Activated CD4-positive, alpha-beta T cell treated with anti-CD3 and anti-CD28 coated beads for 36 hours (primary cell): ENCODE data around the gene MAEL. TPM values are rescaled to one million over a fixed set of nuclear protein-coding genes. Genes with fewer than 3 reads are reported as not detected.
"Not testable (repeated sequence)": the region's sequence is repeated elsewhere in the genome, so short reads cannot be mapped to it uniquely, and the experiment has no call there.

Experiments
- ATAC-seq: fragments of 200-7000 bp; cut with Tn5 transposase; one replicate; pipeline ENCODE4 v1.10.0; 2021; ENCODE audit warnings: mild to moderate bottlenecking, moderate library complexity
- CTCF ChIA-PET: fragments of 350-600 bp; sonication (Branson Sonifier 250); formaldehyde crosslinking; loops from one replicate; lab custom pipeline; 2021; ENCODE audit warnings: antibody characterized with exemption; lab: Charles Lee
- POLR2A ChIA-PET: fragments of 350-600 bp; sonication (Branson Sonifier 250); formaldehyde crosslinking; loops from one replicate; lab custom pipeline; 2021; ENCODE audit warnings: antibody characterized with exemption, inconsistent platforms; lab: Charles Lee
- DNase-seq: peaks from one replicate; pipeline ENCODE4 v3.0.0-alpha.2; 2020
- H3K27ac Mint-ChIP-seq: one replicate; pipeline ENCODE4 v1.8.0; 2021; ENCODE audit warnings: mixed read lengths
- H3K27me3 Mint-ChIP-seq: one replicate; pipeline ENCODE4 v1.8.0; 2021; ENCODE audit warnings: mixed read lengths
- H3K36me3 Mint-ChIP-seq: one replicate; pipeline ENCODE4 v1.8.0; 2021; ENCODE audit warnings: low read depth, mixed read lengths
- H3K4me1 Mint-ChIP-seq: one replicate; pipeline ENCODE4 v1.8.0; 2021; ENCODE audit warnings: mixed read lengths
- H3K4me3 Mint-ChIP-seq: one replicate; pipeline ENCODE4 v1.8.0; 2021; ENCODE audit warnings: mild to moderate bottlenecking, moderate library complexity, mixed read lengths
- H3K9me3 Mint-ChIP-seq: one replicate; pipeline ENCODE4 v1.8.0; 2021; ENCODE audit warnings: low read depth, mixed read lengths
- intact Hi-C, 2 experiments: fragments of 100-400 bp; cut with DNase I in 1 of 2; cut with micrococcal nuclease in 1 of 2; formaldehyde crosslinking; loops; one replicate each; pipeline versions ENCODE4 v1.14.2 to v1.15.1; 2022 to 2024; cut with DNase I, micrococcal nuclease
- total RNA-seq, 2 experiments: library from RNA; stranded (reverse); gene quantifications; one replicate each; pipeline ENCODE4 v1.2.3, GENCODE V29; 2021

MAEL gene
- total RNA-seq, 2 experiments from 2014 or later = 0.11 TPM; not detected in 1

GRCh38 chr1:167012570-167012969 lies 23.5 kb downstream of the MAEL start:
- intact Hi-C loops = no loop called here
- CTCF ChIA-PET = interaction anchor here (0.7 to 1.9 kb wide), 3 partner anchors 47 to 107 kb away, joined by 3 to 7 read pairs (median 4); no protein-coding TSS in a partner anchor
- Mint-ChIP-seq H3K27me3 (peaks cover 22% of the 10 kb centered on the region), H3K4me3 (no peak overlapping the region), H3K4me1 (no peaks in the 10 kb centered on the region), H3K9me3 (no peaks in the 10 kb centered on the region), H3K36me3 (no peaks in the 10 kb centered on the region), H3K27ac (no peak overlapping the region)
- no peak for DNase-seq
- no peak for ATAC-seq
- POLR2A ChIA-PET = no interaction called here

DNA sequence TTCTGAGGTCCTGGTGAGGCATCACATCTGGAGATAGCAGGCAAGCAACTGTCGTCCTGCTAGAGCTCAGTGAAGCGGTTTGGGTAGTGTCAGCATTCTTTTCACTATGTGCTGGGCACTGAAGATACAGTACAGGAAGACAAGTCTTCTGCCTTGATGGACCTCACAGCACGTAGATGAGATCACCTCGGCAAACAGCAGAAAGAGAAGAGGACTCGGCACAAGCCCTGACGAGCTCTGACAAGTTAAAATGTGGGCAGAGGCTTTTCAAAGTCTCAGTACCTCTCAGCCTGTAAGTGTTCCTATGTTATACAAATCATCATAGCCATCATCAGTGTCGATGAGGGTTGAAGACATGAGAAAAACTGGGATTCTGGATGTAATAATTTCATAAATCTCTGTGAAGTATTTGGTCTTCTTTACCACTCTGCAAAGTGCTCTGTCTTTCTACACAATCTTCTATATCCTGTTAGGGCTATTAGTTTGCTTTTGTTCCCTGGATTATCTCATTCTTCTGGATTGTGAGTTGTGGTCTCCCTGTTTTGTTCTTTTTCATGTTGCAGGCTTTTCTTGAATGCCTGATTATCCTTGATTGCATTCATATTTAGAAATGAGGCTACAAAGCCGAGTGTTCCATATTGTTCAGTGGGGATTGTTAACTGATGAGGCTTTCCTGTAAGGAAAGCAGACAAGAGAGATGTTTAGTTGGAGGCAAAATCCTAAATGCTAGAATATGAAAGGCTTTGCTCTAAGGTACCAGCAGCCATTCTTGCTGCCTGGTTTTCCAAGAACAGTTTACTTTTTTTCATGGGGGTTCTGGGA lies 24.2 kb downstream of the MAEL start:
- POLR2A ChIA-PET = no interaction called here
- ATAC-seq (no peak), DNase-seq (no peak)
- H3K4me1 Mint-ChIP-seq = no peaks in the 10 kb centered on the region
- H3K9me3 Mint-ChIP-seq = no peaks in the 10 kb centered on the region
- intact Hi-C loops = no loop called here
- CTCF ChIA-PET = interaction anchor here (0.7 kb wide), 1 partner anchor 106 kb away, joined by 3 read pairs; no protein-coding TSS in a partner anchor
- H3K36me3 Mint-ChIP-seq = no peaks in the 10 kb centered on the region
- peaks cover 22% of the 10 kb centered on the region for H3K27me3 Mint-ChIP-seq
- no peak overlapping the region for H3K4me3 Mint-ChIP-seq
- no peak overlapping the region for H3K27ac Mint-ChIP-seq

- DNase-seq (no peak), ATAC-seq (no peak)
- Mint-ChIP-seq H3K27me3 (peaks cover 17% of the 10 kb centered on the region), H3K4me1 (no peaks in the 10 kb centered on the region), H3K27ac (no peak overlapping the region), H3K4me3 (no peak overlapping the region), H3K36me3 (no peaks in the 10 kb centered on the region), H3K9me3 (no peaks in the 10 kb centered on the region)
- POLR2A ChIA-PET = no interaction called here
- intact Hi-C loops = no loop called here
- CTCF ChIA-PET = no interaction called here
Observed at GRCh38 chr1:167016100-167016750, 27.1 kb downstream of the MAEL start.

DNA sequence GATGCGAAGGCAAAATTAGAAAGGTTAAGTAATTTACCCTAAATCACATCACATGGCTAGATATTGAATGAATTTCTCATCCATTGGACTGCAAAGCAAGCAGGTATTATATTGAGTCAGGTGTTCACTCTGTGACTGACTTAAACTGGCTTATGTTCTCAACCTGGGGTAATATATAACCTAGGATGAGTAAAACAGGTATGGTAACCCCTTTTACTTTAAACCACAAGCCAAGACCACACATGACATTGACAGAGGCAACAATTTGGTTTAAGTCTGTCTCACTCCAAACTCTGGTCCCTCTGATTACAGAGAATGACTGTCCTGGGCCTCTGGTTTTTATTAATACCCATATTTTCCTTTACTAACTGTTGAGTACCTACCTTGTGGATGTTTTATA lies 33.3 kb downstream of the MAEL start:
- Mint-ChIP-seq H3K36me3 (no peaks in the 10 kb centered on the region), H3K4me1 (no peaks in the 10 kb centered on the region), H3K9me3 (no peaks in the 10 kb centered on the region), H3K27me3 (peaks cover 17% of the 10 kb centered on the region), H3K4me3 (no peak overlapping the region), H3K27ac (no peak overlapping the region)
- ATAC-seq = no peak
- intact Hi-C loops = no loop called here
- ChIA-PET POLR2A (interaction anchor here (0.6 kb wide), 1 partner anchor 41 kb away, joined by 4 read pairs; no protein-coding TSS in a partner anchor), CTCF (no interaction called here)
- DNase-seq = no peak

GRCh38 chr1:167029553-167029952 lies 40.5 kb downstream of the MAEL start:
- POLR2A ChIA-PET, H3K27ac Mint-ChIP-seq, DNase-seq, intact Hi-C loops, H3K36me3 Mint-ChIP-seq, ATAC-seq, H3K4me1 Mint-ChIP-seq, H3K4me3 Mint-ChIP-seq, H3K9me3 Mint-ChIP-seq: not testable (repeated sequence)
- H3K27me3 Mint-ChIP-seq = peaks cover 27% of the 10 kb centered on the region
- CTCF ChIA-PET = interaction anchor here (1.1 kb wide), 1 partner anchor 29 kb away, joined by 6 read pairs; no protein-coding TSS in a partner anchor

DNA sequence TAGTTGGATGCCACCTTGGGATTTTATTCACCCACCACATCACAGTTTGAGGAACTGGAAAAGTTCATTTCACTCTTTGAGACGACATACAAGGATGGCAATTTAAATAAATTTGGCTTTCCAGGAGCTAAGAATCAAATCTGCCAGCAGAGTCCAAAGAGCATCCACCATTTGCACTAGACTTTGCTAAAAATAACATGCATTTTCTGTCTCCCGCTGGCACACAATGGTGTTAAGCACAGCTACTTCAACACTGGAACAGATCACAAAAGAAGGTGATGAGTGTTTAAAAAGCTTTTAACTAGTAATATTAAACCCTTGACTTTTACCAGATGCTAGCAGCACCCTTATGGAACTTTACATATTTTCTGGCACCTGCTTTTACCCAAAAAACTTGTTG lies 44.6 kb downstream of the MAEL start:
- H3K4me3 Mint-ChIP-seq = no peak overlapping the region
- H3K36me3 Mint-ChIP-seq = no peaks in the 10 kb centered on the region
- no peak overlapping the region for H3K27ac Mint-ChIP-seq
- ChIA-PET CTCF (interaction anchor here (0.6 to 1.5 kb wide), 6 partner anchors 25 to 1491 kb away, joined by 3 to 5 read pairs (median 3); no protein-coding TSS in a partner anchor), POLR2A (no interaction called here)
- no peak for ATAC-seq
- no peaks in the 10 kb centered on the region for H3K9me3 Mint-ChIP-seq
- intact Hi-C loops = no loop called here
- H3K27me3 Mint-ChIP-seq = peaks cover 7% of the 10 kb centered on the region
- H3K4me1 Mint-ChIP-seq = no peaks in the 10 kb centered on the region
- no peak for DNase-seq

DNA sequence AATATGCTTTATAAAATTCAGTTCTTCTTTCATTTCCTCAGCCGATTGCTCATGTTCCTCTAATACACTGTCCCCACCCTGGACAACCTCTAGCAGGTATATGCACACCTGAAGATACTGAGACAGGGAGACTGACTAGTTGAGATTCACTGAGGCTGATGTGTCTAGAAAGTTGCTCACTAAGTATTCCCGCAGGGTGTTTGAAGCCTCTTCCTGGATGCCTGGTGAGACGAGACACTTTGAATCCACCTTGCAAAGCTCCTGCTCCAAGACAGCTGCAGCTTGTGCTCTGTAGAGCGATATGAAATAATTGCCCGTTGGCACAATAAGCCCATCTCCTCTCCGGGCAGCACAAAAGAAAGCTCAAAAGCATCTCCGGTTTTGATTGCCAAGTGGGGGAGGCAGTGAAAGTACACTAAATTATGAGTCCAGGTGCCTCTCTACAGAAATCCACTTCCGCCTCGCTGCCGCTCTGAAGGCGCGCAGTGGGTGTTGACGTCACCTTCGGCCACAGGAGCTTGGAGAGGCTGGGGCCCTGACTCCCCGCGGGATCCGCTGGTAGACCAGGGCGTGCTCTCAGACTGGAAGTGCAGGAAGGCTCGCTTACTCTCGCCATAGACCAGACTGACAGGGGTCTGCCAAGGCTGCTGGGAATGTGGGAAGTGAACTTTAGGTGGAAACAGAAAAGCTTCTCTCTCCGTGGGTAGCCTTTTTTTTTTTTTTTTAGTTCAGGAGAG lies 54.8 kb downstream of the MAEL start:
- POLR2A ChIA-PET = interaction anchor here (0.8 kb wide), 1 partner anchor 659 kb away, joined by 3 read pairs; no protein-coding TSS in a partner anchor
- DNase-seq (peak; percentile 89), ATAC-seq (peak; percentile 99)
- Mint-ChIP-seq H3K27ac (peak overlapping the region; percentile 83), H3K4me1 (peaks cover 18% of the 10 kb centered on the region), H3K27me3 (peaks cover 7% of the 10 kb centered on the region), H3K9me3 (no peaks in the 10 kb centered on the region), H3K4me3 (peak overlapping the region; percentile 72), H3K36me3 (no peaks in the 10 kb centered on the region)
- CTCF ChIA-PET = interaction anchor here (0.7 to 2.7 kb wide), 11 partner anchors 9 to 181 kb away, joined by 3 to 19 read pairs (median 4); no protein-coding TSS in a partner anchor
- intact Hi-C loops = loop anchor here (2.0 to 10.0 kb wide), 4 partner anchors 67 to 559 kb away; partner anchors contain the start of gene ILDR2 (in 2 of the 2)

DNA sequence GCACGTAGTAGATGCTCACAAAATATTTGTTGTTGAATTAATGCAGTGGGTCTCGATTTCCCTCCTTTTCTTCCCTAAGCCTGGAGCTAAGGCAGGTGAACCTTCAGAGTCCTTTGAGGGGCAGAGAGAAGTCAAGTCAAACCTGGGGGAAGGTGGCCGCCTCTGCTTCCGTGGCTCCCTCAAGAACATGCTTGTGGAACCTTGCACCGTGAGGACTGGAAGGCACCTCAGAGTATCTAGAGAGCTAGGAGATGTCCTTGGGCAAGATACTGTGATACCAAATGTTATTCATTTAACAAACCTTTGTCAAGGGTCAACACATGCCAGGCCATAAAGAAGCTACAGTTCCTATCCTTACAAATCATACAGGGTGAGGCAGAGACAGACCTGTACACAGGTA lies 62.8 kb downstream of the MAEL start:
- ATAC-seq = no peak
- Mint-ChIP-seq H3K9me3 (no peaks in the 10 kb centered on the region), H3K4me1 (no peaks in the 10 kb centered on the region), H3K36me3 (no peaks in the 10 kb centered on the region), H3K4me3 (no peak overlapping the region), H3K27me3 (no peaks in the 10 kb centered on the region), H3K27ac (no peak overlapping the region)
- POLR2A ChIA-PET = no interaction called here
- CTCF ChIA-PET = interaction anchor here (1.1 to 6.9 kb wide), 3 partner anchors 8 to 142 kb away, joined by 3 to 53 read pairs (median 6); no protein-coding TSS in a partner anchor
- DNase-seq = no peak
- intact Hi-C loops = no loop called here

DNA sequence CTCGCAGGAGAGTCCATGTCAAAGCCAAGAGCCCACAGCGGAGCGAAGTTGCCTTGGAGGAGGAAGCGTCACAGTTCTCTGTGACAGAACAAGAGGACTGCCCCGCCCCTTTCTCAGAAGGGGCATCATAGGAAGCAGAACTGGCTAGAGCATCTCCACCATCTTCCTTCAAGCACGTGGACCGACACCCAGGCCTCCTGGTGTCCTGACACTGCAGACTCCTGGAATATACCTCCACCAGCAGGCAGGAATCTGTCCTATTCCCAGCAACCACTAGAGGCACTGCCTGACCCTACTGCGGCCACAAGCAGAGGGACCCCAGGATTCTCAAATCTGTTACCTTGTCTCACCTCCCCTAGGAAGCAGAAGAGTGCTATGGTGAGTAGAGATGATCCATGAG lies 63.3 kb downstream of the MAEL start:
- Mint-ChIP-seq H3K4me3 (no peak overlapping the region), H3K27ac (no peak overlapping the region), H3K27me3 (no peaks in the 10 kb centered on the region), H3K36me3 (no peaks in the 10 kb centered on the region), H3K9me3 (no peaks in the 10 kb centered on the region), H3K4me1 (no peaks in the 10 kb centered on the region)
- CTCF ChIA-PET = interaction anchor here (1.1 to 6.9 kb wide), 2 partner anchors 8 to 142 kb away, joined by 3 to 53 read pairs; no protein-coding TSS in a partner anchor
- POLR2A ChIA-PET = no interaction called here
- DNase-seq = no peak
- no peak for ATAC-seq
- intact Hi-C loops = no loop called here

DNA sequence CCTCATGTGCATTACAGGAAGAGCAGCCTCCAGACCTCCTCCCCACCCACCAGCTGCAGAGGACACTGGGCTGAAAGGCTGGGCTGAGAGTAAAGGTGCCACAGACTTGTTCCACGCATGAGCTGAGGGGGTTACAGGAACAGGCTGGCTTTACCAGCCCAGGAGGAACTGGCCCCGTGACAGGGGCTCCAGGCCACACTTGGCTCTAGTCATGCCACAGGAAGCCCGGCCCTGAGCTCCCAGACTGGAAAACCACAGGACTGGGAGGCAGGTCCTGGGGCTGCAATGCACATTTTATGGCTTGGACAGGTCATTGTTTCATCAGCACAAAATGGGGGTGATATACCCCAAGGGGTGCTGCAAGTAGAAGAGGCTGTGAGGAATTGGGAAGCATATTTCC lies 65.5 kb downstream of the MAEL start:
- H3K4me3 Mint-ChIP-seq = no peak overlapping the region
- H3K4me1 Mint-ChIP-seq = peaks cover 7% of the 10 kb centered on the region
- intact Hi-C loops = no loop called here
- CTCF ChIA-PET = interaction anchor here (0.6 to 6.9 kb wide), 2 partner anchors 144 to 238 kb away, joined by 3 to 53 read pairs; no protein-coding TSS in a partner anchor
- DNase-seq (no peak), ATAC-seq (no peak)
- H3K27ac Mint-ChIP-seq = no peak overlapping the region
- no peaks in the 10 kb centered on the region for H3K9me3 Mint-ChIP-seq
- H3K36me3 Mint-ChIP-seq = no peaks in the 10 kb centered on the region
- POLR2A ChIA-PET = no interaction called here
- H3K27me3 Mint-ChIP-seq = no peaks in the 10 kb centered on the region
